Ectodermal cell (in vitro differentiated cells): ENCODE results near the gene IHH.

ENCODE experiments used
- H3K27ac ChIP-seq: 2 replicates; pipeline ENCODE4 v1.7.0; 2013; ENCODE audit warnings: mild to moderate bottlenecking, low read depth, low read length; ENCODE audit not compliant: insufficient read depth, poor library complexity, severe bottlenecking
- H3K27me3 ChIP-seq: 2 replicates; pipeline ENCODE4 v1.7.0; 2013; ENCODE audit warnings: mild to moderate bottlenecking, low read length; ENCODE audit not compliant: insufficient read depth, control insufficient read depth, poor library complexity, severe bottlenecking
- H3K36me3 ChIP-seq: one replicate; pipeline ENCODE4 v1.7.0; 2013; ENCODE audit warnings: low read length; ENCODE audit not compliant: control insufficient read depth, insufficient read depth
- H3K4me1 ChIP-seq: one replicate; pipeline ENCODE4 v1.7.0; 2013; ENCODE audit warnings: low read length; ENCODE audit not compliant: control insufficient read depth, insufficient read depth
- H3K4me3 ChIP-seq: 2 replicates; pipeline ENCODE4 v1.7.0; 2013; ENCODE audit warnings: low read depth, low read length, control low read depth; ENCODE audit not compliant: insufficient read depth
- H3K9me3 ChIP-seq: 2 replicates; pipeline ENCODE4 v1.7.0; 2013; ENCODE audit warnings: mild to moderate bottlenecking, low read length, moderate library complexity; ENCODE audit not compliant: control insufficient read depth
- WGBS, 2 experiments: methylation state at CpG; one replicate each; pipeline ENCODE4 v1.1.7; 2013; ENCODE audit warnings: missing lambda C conversion rate in 2 of 2; 5-methylcytosine and 5-hydroxymethylcytosine counted together

IHH gene

GRCh38 chr2:219028141-219028540 is 32.6 kb downstream of the IHH start:
- peaks cover 7% of the 10 kb centered on the region for H3K4me1 ChIP-seq
- H3K36me3 ChIP-seq, result no peaks in the 10 kb centered on the region
- H3K4me3 ChIP-seq, result no peak overlapping the region
- WGBS, 2 experiments, result 81 to 82% methylated on average over 5 of the region's 5 CpGs
- no peaks in the 10 kb centered on the region for H3K27me3 ChIP-seq
- no peaks in the 10 kb centered on the region for H3K9me3 ChIP-seq
- H3K27ac ChIP-seq, result no peak overlapping the region

- Histone ChIP-seq H3K27ac (no peak overlapping the region), H3K9me3 (no peaks in the 10 kb centered on the region), H3K4me1 (peaks cover 8% of the 10 kb centered on the region), H3K36me3 (no peaks in the 10 kb centered on the region), H3K4me3 (no peak overlapping the region), H3K27me3 (no peaks in the 10 kb centered on the region)
- 91 to 92% methylated on average over 22 of the region's 22 CpGs for WGBS, 2 experiments
Measured at GRCh38 chr2:219027511-219028055, 33.1 kb downstream of the IHH start.

- Histone ChIP-seq H3K4me1 (peaks cover 8% of the 10 kb centered on the region), H3K27ac (no peak overlapping the region), H3K27me3 (no peaks in the 10 kb centered on the region), H3K4me3 (no peak overlapping the region), H3K9me3 (no peaks in the 10 kb centered on the region), H3K36me3 (no peaks in the 10 kb centered on the region)
- 78 to 81% methylated on average over 7 of the region's 7 CpGs for WGBS, 2 experiments
Measured at GRCh38 chr2:219026946-219027345, 33.8 kb downstream of the IHH start.

GRCh38 chr2:219025637-219026585 is 34.8 kb downstream of the IHH start:
- Histone ChIP-seq H3K9me3 (no peaks in the 10 kb centered on the region), H3K27me3 (no peaks in the 10 kb centered on the region), H3K4me3 (no peak overlapping the region), H3K4me1 (peaks cover 8% of the 10 kb centered on the region), H3K27ac (no peak overlapping the region), H3K36me3 (no peaks in the 10 kb centered on the region)
- WGBS, 2 experiments, result 85 to 90% methylated on average over 17 of the region's 18 CpGs

GRCh38 chr2:219024059-219024458 is 36.7 kb downstream of the IHH start:
- no peak overlapping the region for H3K4me3 ChIP-seq
- WGBS, 2 experiments, result 62 to 68% methylated on average over 11 of the region's 11 CpGs
- H3K27ac ChIP-seq, result no peak overlapping the region
- peaks cover 8% of the 10 kb centered on the region for H3K4me1 ChIP-seq
- no peaks in the 10 kb centered on the region for H3K36me3 ChIP-seq
- H3K27me3 ChIP-seq, result no peaks in the 10 kb centered on the region
- H3K9me3 ChIP-seq, result no peaks in the 10 kb centered on the region

- Histone ChIP-seq H3K36me3 (no peaks in the 10 kb centered on the region), H3K27me3 (no peaks in the 10 kb centered on the region), H3K9me3 (no peaks in the 10 kb centered on the region), H3K4me1 (peaks cover 8% of the 10 kb centered on the region), H3K27ac (no peak overlapping the region), H3K4me3 (no peak overlapping the region)
- WGBS, 2 experiments, result 83 to 86% methylated on average over 12 of the region's 12 CpGs
Measured at GRCh38 chr2:219023045-219023605, 37.6 kb downstream of the IHH start.

- H3K27ac ChIP-seq, result no peak overlapping the region
- 91 to 93% methylated on average over 5 of the region's 5 CpGs for WGBS, 2 experiments
- peaks cover 8% of the 10 kb centered on the region for H3K4me1 ChIP-seq
- H3K9me3 ChIP-seq, result no peaks in the 10 kb centered on the region
- H3K4me3 ChIP-seq, result no peak overlapping the region
- H3K27me3 ChIP-seq, result no peaks in the 10 kb centered on the region
- H3K36me3 ChIP-seq, result no peaks in the 10 kb centered on the region
Measured at GRCh38 chr2:219022616-219023015, 38.1 kb downstream of the IHH start.

GRCh38 chr2:219022041-219022440 is 38.7 kb downstream of the IHH start:
- Histone ChIP-seq H3K4me1 (peaks cover 8% of the 10 kb centered on the region), H3K27me3 (no peaks in the 10 kb centered on the region), H3K36me3 (no peaks in the 10 kb centered on the region), H3K4me3 (no peak overlapping the region), H3K9me3 (no peaks in the 10 kb centered on the region), H3K27ac (no peak overlapping the region)
- 92 to 93% methylated on average over 12 of the region's 12 CpGs for WGBS, 2 experiments

- H3K27me3 ChIP-seq, result no peaks in the 10 kb centered on the region
- 91 to 93% methylated on average over 9 of the region's 9 CpGs for WGBS, 2 experiments
Measured at GRCh38 chr2:219021591-219021990, 39.1 kb downstream of the IHH start.

GRCh38 chr2:219020604-219021365 is 39.9 kb downstream of the IHH start:
- H3K27me3 ChIP-seq, result no peaks in the 10 kb centered on the region

More at GRCh38 chr2:219021591-219021990, 39.1 kb downstream of the IHH start:
- peaks cover 8% of the 10 kb centered on the region for H3K4me1 ChIP-seq
- H3K27ac ChIP-seq, result no peak overlapping the region
- H3K4me3 ChIP-seq, result no peak overlapping the region
- H3K9me3 ChIP-seq, result no peaks in the 10 kb centered on the region
- H3K36me3 ChIP-seq, result no peaks in the 10 kb centered on the region

More at GRCh38 chr2:219020604-219021365, 39.9 kb downstream of the IHH start:
- Histone ChIP-seq H3K4me3 (no peak overlapping the region), H3K36me3 (no peaks in the 10 kb centered on the region), H3K4me1 (peaks cover 8% of the 10 kb centered on the region), H3K9me3 (no peaks in the 10 kb centered on the region), H3K27ac (no peak overlapping the region)
- 86 to 90% methylated on average over 10 to 11 of the region's 11 CpGs for WGBS, 2 experiments
